GM19438 (cell line): ENCODE results near the gene FBXO4.
"Not testable (repeated sequence)": the region's sequence is repeated elsewhere in the genome, so short reads cannot be mapped to it uniquely, and the experiment has no call there.

Experiments
- ATAC-seq: cut with Tn5 transposase; IDR thresholded peaks from one replicate; pipeline ENCODE4 v1.9.1; 2021; ENCODE audit warnings: low read depth; ENCODE audit not compliant: unreplicated experiment

Gene FBXO4

DNA sequence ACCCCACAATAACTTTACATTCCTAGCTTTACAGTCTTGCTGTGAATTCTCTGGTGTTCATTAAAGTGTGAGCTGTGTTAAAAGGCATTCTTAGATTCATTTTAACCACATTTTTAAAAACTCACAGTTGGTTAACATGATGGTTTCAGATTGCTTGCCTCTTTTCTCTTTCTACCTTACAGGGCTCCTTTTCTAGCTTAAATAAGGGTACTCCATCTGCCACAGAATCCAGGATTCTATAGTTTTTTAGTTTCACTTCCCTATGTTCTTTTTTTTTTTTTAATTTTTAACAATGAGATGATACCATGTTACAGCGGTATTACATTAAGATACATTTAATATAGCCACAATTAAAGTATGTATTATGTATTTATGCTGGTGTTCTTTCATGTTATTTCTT lies 3.9 kb upstream of the FBXO4 start:
- ATAC-seq: no peak

DNA sequence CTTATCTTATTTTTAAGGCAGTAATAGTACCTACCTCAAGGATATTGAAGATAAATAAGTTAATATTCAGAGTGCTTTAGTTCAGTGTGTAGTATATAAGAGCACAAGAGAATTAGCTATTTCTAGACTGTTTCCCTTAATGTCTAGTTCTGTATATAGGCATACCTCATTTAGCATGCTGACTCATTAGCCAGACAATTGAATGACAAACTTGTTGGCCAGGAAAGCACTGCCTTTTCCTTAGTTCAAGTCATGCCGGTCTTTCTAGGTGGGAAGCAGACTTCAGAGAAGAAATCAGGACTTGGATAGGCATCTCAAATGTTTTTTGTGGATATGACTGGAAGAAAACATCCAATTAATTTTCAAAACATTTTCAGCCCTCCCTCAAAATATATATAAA lies 3.2 kb upstream of the FBXO4 start:
- ATAC-seq: no peak

- no peak for ATAC-seq
Measured at GRCh38 chr5:41924526-41924871, 582 bp upstream of the FBXO4 start.

DNA sequence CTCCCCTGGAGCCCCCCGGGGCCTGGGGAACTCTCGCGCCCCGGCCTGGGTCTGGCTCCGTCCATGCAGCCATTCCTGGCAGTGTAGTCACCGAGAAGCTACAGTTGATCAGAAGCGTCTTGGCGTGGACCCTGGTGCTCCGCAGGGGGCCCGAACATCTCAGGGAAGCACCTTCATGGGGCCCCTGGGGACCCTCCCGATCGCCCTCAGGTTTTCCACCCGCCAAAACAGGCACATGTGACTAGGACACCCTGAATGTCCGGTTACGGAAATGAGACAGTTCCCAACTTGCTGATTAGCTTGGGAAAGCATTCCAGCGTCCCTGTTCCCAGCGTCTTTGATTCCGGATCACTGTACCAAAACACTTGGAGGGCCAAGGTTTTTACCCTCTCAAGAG lies 472 bp downstream of the FBXO4 start:
- peak; percentile 24 for ATAC-seq

DNA sequence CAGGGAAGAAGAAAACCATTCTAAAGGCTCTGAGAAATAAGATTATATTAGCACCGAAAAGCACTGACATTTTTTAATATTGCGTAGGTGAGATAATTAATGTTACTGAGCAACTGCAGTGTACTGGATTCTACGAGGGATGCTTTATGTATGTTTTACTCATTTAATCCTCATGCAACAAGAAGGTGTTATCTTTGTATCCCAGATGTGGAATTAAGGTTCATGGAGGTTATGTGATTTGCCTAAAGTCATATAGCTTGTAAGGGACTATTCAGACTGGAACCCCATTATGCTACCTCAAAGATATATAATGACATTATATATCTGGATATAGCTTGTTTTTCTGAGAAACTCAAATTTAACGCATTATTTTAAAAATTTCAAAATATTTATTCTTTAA lies 2.5 kb downstream of the FBXO4 start:
- ATAC-seq: no peak

- no peak for ATAC-seq
Measured at GRCh38 chr5:41929035-41929434, 4.0 kb downstream of the FBXO4 start.

GRCh38 chr5:41932770-41933169 lies 7.7 kb downstream of the FBXO4 start:
- no peak for ATAC-seq

DNA sequence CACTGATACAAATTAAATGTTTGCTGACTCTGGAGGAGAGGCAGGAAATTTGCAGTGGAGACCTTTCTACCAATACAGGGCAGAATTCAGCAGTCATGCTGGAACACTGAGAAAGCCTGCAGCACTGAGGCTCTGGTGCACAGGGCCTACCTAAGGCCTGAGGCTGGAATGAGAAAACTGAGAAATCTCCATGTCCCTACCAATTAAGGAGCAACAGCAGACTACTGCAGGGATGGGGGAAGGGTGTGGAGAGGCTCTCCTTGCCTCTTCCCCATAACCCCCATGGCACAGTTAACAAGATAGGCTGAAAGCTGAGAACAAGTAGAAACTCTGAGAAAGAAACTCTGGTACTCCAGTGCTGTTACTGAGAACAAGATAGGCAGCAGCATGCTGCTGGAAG lies 10.5 kb downstream of the FBXO4 start:
- ATAC-seq: no peak

GRCh38 chr5:41940641-41941040 lies 15.6 kb downstream of the FBXO4 start:
- no peak for ATAC-seq

DNA sequence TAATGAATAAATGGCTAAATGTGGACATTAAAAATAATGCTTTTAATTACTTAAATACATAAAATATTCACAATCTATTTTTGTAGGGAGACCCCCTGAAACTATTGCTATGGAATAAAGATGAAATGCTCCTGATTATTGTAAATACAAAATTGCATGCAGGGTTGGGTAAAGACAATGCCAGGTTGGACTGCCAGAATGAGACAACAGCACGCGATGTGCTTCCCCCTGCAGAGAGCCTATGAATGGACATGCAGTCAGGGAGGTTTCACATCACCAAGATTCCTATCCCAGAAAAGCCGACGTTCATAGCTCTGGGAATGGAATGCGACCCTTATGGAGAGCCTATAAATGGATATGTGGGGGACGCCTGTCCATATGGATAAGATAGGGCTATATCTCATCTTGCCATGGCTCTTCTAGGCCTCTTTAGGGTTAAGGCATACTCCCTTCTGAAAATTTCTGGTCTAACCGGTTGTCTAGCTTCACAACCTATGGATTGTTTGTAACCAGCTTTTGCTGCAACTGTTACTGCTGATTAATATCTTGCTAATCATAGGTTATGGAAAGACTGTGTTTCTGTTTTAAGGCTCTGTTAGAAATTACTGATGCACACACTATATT lies 20.4 kb downstream of the FBXO4 start:
- not testable (repeated sequence) for ATAC-seq

DNA sequence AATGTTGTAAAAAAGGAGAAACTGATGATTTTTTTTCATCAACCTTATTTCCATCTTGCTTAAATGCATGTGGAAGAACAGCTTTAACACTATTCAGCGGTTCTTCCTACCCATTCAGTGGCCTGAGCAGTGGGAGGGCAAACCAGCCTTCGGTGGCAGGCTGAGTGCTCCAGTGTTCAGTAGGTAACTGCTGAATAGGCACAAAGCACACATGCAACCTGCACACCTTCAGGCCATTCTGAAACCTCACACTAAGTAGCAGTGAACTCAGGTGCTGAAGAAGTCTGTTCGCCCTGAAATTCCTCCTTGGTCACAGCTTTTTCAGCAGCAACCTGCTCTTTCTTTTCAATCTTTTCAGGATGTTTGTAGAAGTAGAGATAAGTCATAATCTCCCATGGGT lies 26.1 kb downstream of the FBXO4 start:
- ATAC-seq: no peak

GRCh38 chr5:41954286-41954685 lies 29.2 kb downstream of the FBXO4 start:
- no peak for ATAC-seq

DNA sequence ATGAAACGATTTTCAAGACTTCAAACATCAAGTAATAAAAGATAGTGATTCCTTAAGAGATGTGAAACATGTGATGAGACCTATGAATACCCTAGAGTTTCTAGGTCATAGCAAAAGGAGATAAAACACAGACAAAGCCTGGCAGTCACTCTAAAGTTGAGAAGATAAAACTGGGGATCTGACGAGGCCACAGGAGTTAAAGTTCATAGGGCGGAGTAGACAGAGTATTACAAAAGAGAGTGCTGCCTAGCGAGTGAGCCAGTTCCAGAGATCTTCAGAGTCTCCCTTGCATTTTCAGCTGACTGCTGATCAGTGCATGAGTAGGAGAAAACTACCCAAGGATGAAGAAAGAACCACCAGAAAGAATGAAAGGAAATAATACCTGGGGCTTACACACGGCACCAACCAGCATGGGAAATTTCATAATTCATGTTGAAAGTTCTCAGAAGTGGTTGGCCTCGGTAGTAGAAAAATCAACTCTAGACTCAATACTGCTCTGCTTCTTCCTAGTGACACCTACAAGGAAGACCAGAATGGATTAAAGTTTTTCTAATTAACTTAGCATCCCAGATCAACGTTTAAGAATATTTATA lies 30.4 kb downstream of the FBXO4 start:
- no peak for ATAC-seq

DNA sequence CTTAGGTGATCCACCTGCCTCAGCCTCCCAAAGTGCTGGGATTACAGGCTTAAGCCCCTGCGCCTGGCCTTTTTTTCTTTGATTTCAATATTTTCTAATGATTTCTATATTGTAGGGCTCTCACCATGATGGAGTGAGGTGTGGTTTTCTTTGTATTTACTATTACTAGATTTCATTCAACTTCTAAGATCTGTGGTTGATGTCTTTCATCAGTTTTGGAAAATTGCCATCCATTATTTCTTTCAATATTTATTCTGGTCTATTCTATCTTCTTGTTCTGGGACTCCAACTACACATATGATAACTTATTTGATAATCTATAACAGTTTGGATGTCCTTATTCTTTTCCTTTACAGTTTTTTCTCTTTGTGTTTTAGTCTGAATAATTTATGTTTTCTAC lies 31.9 kb downstream of the FBXO4 start:
- ATAC-seq: no peak

DNA sequence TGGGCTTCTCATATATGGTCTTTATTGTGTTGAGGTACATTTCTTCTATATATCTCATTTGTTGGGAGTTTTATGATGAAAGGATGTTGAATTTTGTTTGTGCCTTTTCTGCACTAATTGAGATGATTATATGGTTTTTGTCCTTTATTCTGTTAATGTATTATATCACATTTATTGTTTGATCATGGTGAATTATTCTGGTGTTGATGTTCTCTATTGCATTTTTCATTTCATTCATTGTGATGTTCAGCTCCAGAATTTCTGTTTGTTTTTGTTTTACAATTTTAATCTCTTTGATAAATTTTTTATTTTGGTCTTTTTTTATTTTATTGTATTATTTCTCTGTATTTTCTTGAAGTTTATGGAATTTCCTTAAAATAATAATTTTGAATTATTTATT lies 35.4 kb downstream of the FBXO4 start:
- ATAC-seq: no peak

DNA sequence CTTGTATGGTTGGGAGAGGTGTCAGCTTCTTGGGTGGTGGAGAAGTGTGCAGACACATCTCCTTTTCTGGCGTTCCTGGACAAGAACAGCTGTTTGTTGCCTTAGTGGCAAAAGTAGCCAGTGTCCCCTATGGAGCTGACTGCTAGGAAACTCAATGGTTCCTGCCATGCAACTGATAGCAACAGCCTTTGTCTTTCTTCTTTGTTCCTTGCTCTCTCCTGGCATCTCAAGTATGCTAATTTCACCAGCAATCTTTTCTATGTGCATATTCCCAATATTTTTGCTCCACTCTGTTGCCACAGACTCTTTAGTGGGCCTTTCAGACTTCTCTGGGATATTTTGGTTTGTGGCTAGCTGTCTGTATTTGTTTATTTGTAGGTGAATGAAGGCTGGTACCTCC lies 36.7 kb downstream of the FBXO4 start:
- ATAC-seq: no peak

GRCh38 chr5:41962491-41962890 lies 37.4 kb downstream of the FBXO4 start:
- no peak for ATAC-seq

DNA sequence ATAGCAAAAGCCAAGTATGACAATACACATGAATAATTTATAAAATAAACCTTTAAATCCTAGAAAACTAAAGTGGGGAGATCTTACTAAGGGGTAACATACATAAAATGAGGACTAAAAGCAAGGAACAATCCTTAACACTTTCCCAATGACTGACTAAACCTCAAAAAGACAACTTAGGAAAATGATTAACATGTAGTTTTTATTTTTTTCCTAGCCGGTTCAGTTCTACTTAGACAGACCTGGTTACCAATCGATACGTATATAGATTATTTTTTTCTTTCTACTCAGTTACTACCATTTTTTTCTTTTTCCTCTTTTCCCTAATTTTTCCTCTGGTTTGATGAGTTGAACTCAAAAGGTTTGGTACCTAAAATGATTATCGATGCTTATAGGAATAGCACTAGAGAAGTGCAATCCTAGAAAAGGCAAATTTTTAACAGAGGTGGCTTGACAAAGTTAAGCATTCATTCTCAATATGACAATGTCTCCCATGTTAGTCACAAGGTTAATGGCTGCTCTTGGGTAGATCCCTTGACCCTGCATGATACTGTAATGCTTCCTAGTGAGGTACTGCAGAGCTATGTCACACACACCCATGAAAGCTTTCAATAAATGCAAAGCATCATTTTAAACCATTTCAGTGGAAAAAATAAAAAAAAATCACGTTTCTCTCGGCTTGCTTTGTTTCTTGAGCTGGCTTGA lies 41.5 kb downstream of the FBXO4 start:
- no peak for ATAC-seq

DNA sequence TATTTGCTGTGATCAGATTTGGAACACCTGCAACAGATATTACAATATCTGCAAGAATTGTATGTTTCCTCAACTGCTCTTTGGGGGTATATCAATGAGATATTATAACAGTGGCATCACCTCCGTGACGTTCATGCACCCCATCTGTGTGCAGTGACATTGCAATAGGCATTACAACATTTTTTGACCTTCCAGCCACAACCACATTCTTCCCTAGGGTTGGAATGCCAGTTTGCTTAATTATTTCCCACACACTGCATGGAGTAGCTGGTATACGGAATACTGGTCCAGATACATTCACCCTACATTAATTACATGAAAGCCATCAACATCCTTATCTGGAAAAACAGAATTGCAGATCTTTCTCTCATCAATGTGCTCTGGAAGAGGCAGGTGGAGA lies 42.3 kb downstream of the FBXO4 start:
- no peak for ATAC-seq

DNA sequence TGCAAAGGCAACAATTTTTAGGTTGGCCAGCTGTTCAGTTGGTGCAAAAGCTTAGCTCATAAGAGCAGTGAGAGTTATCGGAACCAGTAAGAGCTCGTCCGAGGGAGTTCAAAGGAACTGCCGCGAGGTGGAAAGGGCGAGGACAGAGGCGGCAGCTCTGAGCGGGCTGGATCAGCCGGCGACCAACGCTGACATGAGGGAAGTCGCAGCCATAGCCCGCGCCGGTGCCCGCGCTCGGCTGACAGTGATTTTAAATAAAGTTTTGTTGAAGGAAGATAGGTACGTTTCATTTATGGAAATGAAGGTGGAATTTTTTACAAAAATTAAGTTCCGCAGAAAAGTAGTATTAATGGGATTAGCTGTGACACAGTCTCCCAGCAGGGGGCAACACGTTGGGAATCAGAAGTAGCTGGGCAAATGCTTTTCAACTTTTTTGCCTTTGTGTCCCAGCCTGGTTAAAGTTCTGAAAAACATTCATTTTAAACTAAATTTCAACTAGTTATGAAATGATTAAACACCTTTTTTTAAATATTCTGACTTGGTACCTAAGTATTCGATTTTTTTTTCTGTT lies 43.2 kb downstream of the FBXO4 start:
- no peak for ATAC-seq

DNA sequence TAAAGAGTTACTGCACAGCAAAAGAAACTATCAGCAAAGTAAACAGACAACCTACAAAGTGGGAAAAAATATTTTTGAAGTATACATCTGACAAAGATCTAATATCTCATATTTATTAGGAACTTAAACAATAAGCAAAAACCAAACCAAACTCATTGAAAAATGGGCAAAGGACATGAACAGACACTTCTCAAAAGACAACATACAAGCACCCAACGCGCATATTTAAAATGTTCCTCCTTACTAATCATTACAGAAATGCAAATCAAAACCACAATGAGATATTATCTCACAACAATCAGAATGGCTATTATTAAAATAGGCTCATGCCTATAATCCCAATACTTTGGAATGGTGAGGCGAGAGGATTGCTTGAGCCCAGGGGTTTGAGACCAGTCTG lies 48.0 kb downstream of the FBXO4 start:
- ATAC-seq: no peak

GRCh38 chr5:41973887-41974286 lies 48.8 kb downstream of the FBXO4 start:
- ATAC-seq: no peak
